Type B pancreatic cell (in vitro differentiated cells): ENCODE results near the gene OR7G2. TPM values are rescaled to one million over a fixed set of nuclear protein-coding genes. Genes with fewer than 3 reads are reported as not detected.
A peak's percentile ranks its signal among the peaks of the same experiment; 100 is the strongest.

Source experiments
- DNase-seq: peaks from one replicate; pipeline ENCODE4 v3.0.0; 2021; ENCODE audit warnings: mixed read lengths; ENCODE audit not compliant: unreplicated experiment; ENCODE audit errors: extremely low spot score
- H3K27ac Mint-ChIP-seq: 2 replicates; pipeline ENCODE4 v1.8.0; 2021; ENCODE audit warnings: mild to moderate bottlenecking, mixed read lengths
- H3K27me3 Mint-ChIP-seq: 2 replicates; pipeline ENCODE4 v1.8.0; 2021; ENCODE audit warnings: mixed read lengths
- H3K36me3 Mint-ChIP-seq: 2 replicates; pipeline ENCODE4 v1.8.0; 2021; ENCODE audit warnings: mixed read lengths
- H3K4me1 Mint-ChIP-seq: one replicate; pipeline ENCODE4 v1.8.0; 2021; ENCODE audit warnings: mixed read lengths; ENCODE audit not compliant: unreplicated experiment
- H3K4me3 Mint-ChIP-seq: 2 replicates; pipeline ENCODE4 v1.8.0; 2021; ENCODE audit warnings: mild to moderate bottlenecking, mixed read lengths
- H3K9me3 Mint-ChIP-seq: 2 replicates; pipeline ENCODE4 v1.8.0; 2021; ENCODE audit warnings: mixed read lengths
- total RNA-seq: library from RNA; stranded (reverse); gene quantifications from 2 replicates; pipeline ENCODE4 v1.2.1, GENCODE V29; 2021; ENCODE audit warnings: low replicate concordance
- TF ChIP-seq, protein P1 (sequence below): fragments of 200-600 bp; sonication (generic); conservative IDR thresholded peaks from 2 replicates; pipeline ENCODE4 v1.5.0; 2021; ENCODE audit warnings: antibody characterized with exemption, mild to moderate bottlenecking

The OR7G2 gene
- total RNA-seq, 1 donor from 2014 or later, result not detected

DNA sequence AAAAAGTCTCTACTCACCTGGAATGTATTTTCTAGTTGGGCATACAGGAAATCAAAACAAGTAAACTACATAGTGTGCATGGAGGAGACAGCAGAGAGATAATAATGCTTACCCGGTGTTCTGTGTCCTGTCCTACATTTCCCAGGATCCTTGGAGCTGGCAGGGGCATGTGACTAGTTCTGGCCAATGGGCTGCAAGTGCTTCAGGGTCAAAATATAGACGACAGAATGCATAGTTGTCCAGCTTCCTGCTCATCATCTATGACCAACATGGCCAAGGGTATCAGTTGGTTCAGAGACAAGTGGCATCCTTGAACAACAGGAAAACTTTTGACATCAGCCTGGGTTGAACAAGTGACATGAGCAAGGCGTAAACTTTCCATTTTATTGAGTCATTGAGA is 41.4 kb upstream of the OR7G2 start:
- no peaks in the 10 kb centered on the region for H3K4me1 Mint-ChIP-seq
- peaks cover 81% of the 10 kb centered on the region for H3K36me3 Mint-ChIP-seq
- H3K27ac Mint-ChIP-seq, result no peak overlapping the region
- no peaks in the 10 kb centered on the region for H3K27me3 Mint-ChIP-seq
- H3K4me3 Mint-ChIP-seq, result no peak overlapping the region
- DNase-seq, result no peak
- TF ChIP-seq, protein P1, sequence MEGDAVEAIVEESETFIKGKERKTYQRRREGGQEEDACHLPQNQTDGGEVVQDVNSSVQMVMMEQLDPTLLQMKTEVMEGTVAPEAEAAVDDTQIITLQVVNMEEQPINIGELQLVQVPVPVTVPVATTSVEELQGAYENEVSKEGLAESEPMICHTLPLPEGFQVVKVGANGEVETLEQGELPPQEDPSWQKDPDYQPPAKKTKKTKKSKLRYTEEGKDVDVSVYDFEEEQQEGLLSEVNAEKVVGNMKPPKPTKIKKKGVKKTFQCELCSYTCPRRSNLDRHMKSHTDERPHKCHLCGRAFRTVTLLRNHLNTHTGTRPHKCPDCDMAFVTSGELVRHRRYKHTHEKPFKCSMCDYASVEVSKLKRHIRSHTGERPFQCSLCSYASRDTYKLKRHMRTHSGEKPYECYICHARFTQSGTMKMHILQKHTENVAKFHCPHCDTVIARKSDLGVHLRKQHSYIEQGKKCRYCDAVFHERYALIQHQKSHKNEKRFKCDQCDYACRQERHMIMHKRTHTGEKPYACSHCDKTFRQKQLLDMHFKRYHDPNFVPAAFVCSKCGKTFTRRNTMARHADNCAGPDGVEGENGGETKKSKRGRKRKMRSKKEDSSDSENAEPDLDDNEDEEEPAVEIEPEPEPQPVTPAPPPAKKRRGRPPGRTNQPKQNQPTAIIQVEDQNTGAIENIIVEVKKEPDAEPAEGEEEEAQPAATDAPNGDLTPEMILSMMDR, result no peak
- H3K9me3 Mint-ChIP-seq, result peaks cover 39% of the 10 kb centered on the region

DNA sequence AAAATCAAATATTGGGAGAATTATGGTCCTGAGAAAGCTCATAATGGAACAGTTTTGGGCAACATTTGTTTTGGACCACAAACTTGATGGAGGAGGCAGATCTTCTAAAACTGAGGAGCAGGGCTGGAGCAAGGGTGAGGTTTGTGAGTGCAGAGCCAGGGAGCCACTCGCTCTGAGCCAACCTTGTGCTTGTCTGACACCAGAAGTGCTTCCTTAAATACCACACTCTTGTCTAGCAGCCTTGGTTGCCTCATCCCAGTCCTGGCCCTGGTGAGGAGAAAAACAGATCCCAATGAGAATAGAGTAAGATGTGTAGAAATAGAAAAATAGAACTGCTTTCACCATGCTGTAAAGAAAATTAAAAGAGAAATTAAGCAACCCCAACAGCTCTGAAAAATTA is 39.6 kb upstream of the OR7G2 start:
- no peaks in the 10 kb centered on the region for H3K27me3 Mint-ChIP-seq
- no peak overlapping the region for H3K27ac Mint-ChIP-seq
- no peak overlapping the region for H3K4me3 Mint-ChIP-seq
- peaks cover 80% of the 10 kb centered on the region for H3K36me3 Mint-ChIP-seq
- H3K4me1 Mint-ChIP-seq, result no peaks in the 10 kb centered on the region
- no peak for DNase-seq
- TF ChIP-seq, protein P1, result no peak
- peaks cover 35% of the 10 kb centered on the region for H3K9me3 Mint-ChIP-seq

DNA sequence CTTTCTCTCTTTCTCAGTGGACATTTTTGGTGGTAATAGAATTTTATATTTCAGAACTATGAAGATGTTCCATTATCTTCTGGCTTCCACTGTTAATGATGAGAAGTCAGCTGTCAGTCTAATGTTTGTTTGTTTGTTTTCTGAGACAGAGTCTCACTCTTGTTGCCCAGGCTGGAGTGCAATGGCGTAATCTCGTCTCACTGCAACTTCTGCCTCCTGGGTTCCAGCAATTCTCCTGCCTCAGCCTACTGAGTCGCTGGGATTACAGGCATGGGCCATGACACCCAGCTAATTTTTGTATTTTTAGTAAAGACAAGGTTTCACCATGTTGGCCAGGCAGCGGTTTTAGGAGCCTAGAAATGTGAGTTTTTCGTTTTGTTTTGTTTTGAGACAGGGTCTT is 37.6 kb upstream of the OR7G2 start:
- no peak overlapping the region for H3K27ac Mint-ChIP-seq
- H3K9me3 Mint-ChIP-seq, result peaks cover 21% of the 10 kb centered on the region
- H3K4me1 Mint-ChIP-seq, result peaks cover 11% of the 10 kb centered on the region
- H3K27me3 Mint-ChIP-seq, result no peaks in the 10 kb centered on the region
- TF ChIP-seq, protein P1, result no peak
- DNase-seq, result no peak
- peaks cover 64% of the 10 kb centered on the region for H3K36me3 Mint-ChIP-seq
- peak overlapping the region; percentile 57 for H3K4me3 Mint-ChIP-seq

GRCh38 chr19:9140159-9140874 is 33.0 kb upstream of the OR7G2 start, which contains the start of gene ZNF317:
Gene ZNF317 (plus strand): TSS chr19:9140397. CDS start chr19:9156017, 15,620 bp downstream.
- peak; percentile 88 for DNase-seq
- peaks cover 25% of the 10 kb centered on the region for H3K36me3 Mint-ChIP-seq
- TF ChIP-seq, protein P1, result no peak
- H3K27me3 Mint-ChIP-seq, result peaks cover 6% of the 10 kb centered on the region
- H3K9me3 Mint-ChIP-seq, result peaks cover 6% of the 10 kb centered on the region
- peak within 1 kb of the TSS; percentile 96 for H3K27ac Mint-ChIP-seq
- peaks cover 17% of the 10 kb centered on the region for H3K4me1 Mint-ChIP-seq
- peak within 1 kb of the TSS; percentile 96 for H3K4me3 Mint-ChIP-seq

DNA sequence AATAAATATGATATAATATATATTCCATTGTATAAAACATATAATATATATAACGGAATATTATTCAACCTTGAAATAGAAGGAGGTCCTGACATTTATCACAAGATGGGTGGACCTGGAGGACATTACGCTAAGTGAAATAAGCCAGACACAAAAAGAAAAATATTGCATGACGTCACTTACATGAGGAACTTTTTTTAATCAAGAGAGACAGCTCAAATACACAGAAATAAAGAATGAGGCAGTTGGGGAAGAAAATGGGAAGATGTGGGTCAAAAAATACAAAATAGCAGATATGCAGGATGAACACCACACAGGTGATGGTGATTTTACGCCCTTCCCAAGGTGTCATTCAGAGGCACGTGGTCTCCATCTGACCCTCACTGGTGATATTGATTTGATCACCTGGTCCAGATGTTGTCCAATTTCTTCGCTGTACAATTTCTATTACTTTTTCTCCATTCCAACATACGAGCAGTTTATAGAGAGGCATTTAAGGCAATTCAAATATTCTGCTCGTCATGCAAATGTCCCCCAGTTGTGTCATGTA is 32.4 kb upstream of the OR7G2 start:
- TF ChIP-seq, protein P1, result no peak
- H3K27me3 Mint-ChIP-seq, result peaks cover 7% of the 10 kb centered on the region
- no peak for DNase-seq
- H3K9me3 Mint-ChIP-seq, result peaks cover 3% of the 10 kb centered on the region
- peak overlapping the region; percentile 96 for H3K27ac Mint-ChIP-seq
- H3K4me1 Mint-ChIP-seq, result peaks cover 17% of the 10 kb centered on the region
- peak overlapping the region; percentile 96 for H3K4me3 Mint-ChIP-seq
- H3K36me3 Mint-ChIP-seq, result peaks cover 20% of the 10 kb centered on the region
